GM19193 (cell line): ENCODE measurements around the gene CLSTN2.

Experiments used
- POLR2A ChIP-seq: IDR thresholded peaks from 4 replicates; pipeline ENCODE4 v1.6.1; 2011; ENCODE audit not compliant: insufficient read depth, insufficient read length; ENCODE audit errors: extremely low read depth

The CLSTN2 gene

DNA sequence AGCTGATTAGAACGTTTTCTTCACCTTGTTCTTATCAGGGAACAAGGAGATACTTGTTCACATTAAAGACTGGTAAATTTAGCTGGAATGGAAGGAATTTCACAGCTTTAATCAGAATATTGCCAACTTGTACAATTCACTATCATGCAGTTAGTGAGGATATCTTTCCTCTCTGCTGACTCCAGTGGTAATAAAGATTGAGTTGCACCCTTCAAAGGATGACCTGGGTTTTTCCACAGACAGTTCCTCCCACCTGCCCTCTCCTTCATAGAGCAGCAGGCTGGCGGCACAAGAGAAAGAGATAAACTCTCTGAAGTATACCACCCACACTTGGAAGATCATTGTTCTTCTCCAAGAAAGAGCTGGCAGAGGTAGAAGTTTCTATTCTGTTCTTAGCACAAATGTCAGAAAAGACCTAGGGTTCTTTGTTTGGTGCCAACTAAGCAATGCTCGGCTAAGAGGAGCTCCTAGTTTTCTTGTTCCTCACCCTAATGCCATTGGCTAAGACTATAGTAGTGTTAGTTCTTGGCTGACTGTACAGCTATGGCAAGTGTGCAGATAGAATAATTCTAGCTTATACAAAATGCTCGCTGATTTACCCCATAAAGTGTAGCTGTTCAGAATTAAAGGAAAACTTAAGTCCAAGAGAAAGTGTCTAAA lies 169.1 kb downstream of the CLSTN2 start:
- no peak for TF ChIP-seq POLR2A

DNA sequence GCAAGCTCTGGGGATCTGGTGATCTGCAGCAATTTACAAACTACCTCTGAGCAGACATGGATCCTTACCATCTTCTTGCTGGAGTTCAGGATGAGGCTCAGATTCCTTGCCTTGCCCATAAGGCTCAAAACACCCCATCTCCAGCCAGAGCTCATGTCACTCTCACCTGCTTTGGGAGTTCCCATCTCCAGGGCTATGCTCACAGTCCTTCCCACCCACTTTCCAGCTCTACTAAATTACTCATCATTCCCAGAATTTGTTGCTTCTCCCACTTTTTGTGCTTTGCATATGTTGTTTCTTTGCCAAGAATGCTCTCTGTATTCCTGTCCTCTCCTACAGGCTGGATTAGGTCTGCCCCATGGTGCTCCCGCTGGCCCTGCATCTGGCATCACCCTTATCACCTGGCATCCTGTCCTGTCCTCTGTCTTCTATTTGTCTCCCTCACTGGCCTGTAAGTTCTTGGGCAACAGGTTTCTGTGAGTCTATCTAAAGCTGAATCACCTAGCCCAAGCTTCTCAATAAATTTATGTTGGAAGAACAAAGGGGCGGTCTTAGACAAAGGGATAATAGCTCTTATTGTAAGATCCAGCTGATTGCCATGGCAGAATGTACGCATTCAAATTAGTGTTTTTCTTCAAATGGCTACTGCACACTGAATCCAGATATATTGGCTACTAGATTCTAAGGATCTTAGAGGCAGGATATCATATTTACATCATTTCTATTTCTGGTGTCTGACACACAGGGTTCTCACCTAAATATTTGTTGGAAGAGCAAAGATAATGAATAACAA lies 179.2 kb downstream of the CLSTN2 start:
- no peak for TF ChIP-seq POLR2A

DNA sequence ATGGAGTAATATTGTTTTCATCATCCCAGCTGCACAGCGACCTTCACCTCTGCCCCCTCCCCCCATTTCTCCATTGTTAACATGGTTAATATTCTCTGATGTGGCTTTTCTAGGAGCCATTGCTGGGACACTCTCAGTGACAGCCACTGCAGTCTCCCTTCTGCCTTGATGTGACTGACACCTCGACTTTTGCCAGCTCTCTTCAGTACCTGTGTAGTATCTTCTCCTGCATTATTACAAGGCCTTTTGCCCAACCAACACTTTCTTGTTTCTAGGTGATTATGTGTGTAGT lies 179.8 kb downstream of the CLSTN2 start:
- no peak for TF ChIP-seq POLR2A

DNA sequence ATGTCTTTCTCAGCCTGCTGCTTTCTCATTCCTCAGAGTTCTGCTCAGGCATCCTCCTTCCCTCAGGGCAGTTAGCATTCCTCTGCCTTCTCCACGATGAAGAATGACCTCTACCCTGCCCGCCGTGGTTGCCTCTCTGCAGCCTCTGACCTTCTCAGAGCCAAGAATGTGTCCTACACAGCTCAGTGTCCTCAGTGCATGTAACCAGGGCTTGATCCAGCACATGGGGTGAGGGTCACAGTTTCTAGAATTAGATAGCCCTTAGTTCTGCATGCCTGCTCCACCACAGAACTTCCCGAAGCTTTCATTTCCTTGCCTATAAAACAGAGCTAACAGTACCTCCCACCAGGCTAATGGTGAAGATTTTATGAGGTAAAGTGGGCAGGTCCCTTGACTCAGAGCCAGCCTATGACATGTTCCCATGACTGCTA lies 182.1 kb downstream of the CLSTN2 start:
- TF ChIP-seq POLR2A, result no peak

DNA sequence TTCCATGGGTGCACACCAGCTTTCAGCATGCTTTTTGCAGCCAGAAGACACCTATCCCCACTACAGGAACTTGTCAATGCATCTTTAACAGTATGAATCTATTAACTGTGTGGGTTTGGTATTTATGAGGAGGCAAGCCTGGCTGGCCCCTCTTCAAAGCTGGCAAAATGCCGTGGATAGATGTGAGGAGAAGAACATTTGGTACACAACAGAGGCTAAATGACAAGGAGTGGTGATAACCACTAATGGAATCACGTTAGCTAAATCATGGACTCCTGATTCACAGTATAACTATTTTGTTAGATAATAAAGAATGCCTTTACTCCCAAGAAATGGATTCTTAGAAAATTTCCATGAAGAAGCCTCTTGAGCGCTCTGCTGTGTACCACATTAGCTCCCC lies 187.2 kb downstream of the CLSTN2 start:
- TF ChIP-seq POLR2A, result no peak

DNA sequence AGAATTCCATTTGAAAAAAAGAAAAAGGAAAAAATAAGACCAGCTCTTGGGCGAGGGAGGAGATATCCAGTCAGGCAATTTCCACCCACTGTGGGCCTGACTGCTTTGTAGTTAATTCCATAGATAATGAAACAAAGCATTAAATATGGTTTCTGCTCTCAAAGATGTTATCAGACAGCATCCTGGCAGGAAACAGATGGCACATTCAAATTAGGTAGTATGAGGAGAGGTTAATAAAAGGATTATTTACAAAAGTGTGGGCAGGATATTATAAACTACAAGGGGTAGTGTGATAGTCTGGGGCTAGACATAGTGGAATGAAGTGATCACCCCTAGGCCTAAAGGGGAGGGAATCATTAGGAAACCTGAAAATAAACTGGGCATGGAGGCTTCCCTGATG lies 193.2 kb downstream of the CLSTN2 start:
- no peak for TF ChIP-seq POLR2A

DNA sequence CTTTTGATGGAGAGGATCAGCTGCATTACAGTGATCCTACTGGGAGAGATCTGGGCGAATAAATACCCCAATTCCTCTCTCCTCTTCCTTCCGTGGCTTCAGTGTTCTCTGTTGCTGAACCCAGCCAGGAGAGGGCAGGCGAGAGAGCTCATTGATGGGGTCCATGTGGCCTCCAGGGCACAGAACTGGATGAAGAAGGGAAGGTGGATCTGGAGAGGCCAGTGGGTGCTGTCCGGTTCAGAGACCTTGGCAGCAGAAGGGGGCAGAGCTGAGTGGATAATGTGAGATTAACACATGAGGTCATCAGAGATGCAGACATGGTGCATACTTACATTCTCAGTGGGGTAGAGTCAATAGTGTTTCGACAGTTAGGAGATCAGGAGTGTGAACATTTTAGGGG lies 193.6 kb downstream of the CLSTN2 start:
- TF ChIP-seq POLR2A, result no peak

DNA sequence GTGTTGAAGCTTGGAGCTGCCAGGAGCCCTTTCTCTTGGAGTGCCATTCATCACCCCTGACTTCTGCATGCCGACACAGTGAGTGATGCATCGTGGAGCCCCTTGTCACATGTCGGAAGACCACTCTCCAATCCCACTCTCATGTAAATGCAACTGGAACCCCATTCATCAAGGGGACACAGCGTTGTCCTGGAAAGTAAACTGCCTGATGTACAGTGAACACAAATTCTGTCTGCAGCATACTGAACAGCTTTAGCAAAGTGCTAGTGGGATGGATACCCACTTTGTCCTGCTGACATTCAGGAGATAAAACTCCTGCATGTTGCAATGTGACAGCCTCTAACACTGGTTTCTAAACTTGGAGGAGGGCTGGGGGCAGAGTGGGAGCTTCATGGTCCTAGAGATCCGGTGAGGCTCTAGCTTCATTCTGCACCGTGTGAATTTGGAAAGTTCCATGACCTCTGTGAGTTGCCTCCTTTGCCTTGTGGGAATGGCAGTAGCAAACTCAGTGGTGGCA lies 194.8 kb downstream of the CLSTN2 start:
- TF ChIP-seq POLR2A, result no peak

DNA sequence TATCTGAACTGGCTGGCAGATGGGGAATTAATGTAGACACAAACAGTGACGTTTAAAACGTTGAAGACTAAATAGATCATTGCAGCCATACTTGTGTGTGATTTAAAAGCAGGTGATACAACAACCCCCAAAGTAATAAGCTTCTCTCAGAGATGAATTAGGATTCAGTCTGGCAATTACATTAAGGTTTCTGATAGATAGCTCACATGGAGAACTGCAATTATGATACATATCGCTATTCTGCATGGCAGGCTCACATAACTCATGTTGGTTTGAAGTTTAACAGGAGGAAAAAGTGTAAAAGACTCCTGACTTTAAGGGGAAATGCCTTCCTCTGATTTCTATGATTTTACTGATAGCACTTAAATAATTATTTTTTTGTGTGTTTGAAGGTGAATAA lies 196.9 kb downstream of the CLSTN2 start:
- TF ChIP-seq POLR2A, result no peak

DNA sequence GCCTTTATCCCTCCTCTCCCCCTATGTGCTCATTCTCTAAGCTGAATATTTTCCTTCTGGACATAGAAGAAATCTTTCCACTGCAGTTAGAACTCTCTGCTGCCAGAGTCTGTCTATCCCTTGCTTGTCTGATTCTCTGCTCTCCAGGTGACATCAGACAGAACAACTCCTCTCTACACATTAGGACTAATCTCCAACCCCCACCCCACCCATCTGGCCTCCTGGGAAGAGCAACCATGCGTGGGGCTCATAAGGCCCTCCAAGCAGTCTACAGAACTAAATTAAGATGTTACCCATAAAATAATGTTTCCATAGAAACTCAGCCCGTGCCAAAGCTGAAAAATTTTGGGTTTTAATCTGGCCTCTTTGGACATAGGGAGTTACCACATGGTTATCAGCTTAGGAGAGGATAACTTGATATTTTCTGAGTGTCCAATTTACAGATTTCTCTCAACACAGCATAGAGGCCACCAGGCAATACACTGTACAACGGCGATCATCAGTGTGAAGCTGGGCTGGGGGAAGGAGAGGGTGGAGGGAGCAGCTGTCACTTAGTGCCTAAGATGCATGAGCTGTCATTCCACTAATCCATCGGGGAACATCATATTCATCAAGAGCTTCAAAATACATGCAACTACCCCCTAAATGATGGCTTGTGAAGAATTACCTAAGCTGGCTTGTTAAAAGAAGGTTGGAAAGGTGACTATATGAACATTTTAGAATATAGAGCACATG lies 199.4 kb downstream of the CLSTN2 start:
- TF ChIP-seq POLR2A, result no peak

DNA sequence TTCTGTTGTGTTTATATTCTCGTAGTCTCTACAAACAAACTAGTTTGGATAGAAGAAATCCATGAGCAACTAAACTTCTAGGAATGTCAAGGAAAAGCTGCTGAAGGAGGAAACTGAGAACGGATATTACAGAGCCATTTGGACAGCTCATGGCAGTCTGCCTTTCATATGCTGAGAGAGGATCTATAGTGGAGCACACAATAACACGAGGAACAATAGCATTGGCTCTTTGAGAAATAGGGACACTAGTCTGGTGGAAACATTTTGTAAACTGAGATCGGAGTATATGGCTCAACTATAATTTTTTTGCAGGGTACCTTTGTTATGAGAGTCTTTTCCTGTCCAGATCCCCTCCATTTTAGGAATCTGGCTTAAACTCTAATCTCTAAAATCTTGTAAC lies 200.5 kb downstream of the CLSTN2 start:
- no peak for TF ChIP-seq POLR2A

DNA sequence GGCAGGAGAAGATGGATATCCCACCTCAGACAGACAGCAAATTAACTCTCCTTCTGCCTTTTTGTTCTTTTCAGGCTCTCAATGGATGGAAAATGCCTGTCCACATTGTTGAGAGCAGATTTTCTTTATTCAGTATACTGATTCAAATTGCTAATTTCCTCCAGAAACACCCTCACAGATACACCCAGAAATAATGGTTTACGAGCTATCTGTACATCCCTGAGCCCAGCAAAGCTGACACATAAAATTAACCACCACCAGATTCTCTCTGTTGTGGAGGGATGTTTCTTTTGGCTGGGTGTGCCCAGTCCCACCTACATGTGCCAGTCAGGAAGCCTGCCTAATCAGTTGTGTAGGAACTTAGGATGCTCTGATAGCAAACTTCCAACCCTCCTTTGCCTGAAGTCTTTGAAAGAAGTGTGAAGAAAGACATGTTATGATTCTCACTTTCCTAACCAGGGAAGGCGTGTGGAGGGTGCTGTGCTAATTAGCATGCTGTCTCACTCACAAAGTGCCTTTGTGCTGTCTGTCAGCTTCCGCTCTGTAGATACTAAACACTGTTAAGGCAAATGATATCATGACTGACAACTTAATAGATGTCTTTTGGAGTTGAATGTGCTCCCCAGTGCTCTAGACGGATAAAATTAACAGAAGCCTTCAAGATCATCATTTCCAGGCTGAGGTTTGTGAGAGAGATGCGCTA lies 208.5 kb downstream of the CLSTN2 start:
- no peak for TF ChIP-seq POLR2A

DNA sequence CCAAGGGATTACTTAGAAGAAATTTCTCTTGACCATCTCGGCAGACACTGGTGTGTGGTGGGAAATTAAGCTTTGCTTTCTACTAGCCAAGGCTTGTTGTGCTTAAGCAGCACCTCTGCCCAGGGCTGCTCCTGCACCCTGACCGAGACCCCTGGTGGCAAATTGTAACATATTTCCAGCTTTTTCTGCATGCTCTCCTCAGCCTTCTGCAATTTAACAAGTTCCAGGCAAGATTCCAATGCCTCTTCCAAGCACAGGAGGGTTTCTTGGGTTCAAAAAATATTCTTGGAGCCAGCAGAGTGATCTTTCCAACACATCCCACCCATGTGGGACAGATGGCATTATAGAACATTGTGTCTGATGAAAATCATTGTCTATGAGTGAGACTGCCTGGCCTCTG lies 210.5 kb downstream of the CLSTN2 start:
- no peak for TF ChIP-seq POLR2A

DNA sequence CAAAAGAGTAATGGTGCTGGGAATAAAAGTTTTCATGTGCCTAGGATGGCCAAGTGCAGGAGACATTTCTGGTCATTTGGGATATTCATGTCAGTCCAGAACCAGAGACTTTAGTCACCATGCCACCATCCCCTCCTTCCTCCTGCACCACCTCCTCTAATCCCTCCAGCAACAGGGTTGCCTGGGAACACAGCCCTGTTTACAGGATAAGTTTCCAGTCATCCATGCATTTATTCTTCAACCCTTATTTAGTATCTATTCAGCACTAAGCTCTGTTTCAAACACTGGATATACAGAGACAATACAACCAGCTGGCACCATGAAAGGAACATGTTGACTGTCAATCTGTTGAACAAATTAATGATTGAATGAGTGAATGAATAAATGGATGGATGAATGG lies 211.7 kb downstream of the CLSTN2 start:
- no peak for TF ChIP-seq POLR2A

DNA sequence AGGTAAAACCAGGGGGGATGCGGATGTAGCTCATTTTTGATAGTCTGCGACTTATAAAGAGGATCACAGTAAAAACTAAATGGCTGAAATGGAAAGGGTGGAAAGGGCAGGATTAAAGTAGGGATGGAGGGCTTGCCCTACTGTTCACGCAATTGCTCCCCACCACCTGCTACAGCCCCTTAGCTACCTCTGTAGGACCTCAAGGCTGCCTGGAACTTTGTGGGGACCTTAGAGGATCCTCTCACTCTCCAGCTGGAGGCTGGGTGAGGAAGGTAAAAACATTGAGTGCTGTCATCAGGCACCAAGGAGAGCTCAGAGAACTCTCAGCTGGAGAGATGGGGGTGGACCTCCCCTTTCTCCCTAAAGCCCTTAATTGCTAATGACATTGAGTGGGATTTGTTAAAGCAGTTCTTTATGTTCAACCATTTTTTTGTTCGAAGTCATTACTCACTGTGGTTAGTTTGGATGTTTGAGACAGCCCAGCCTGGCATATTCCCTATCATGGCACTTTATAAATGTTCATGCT lies 213.0 kb downstream of the CLSTN2 start:
- no peak for TF ChIP-seq POLR2A
